Caki2 (cell line): ENCODE data around the gene GAS7. TPM values are rescaled to one million over a fixed set of nuclear protein-coding genes. Genes with fewer than 3 reads are reported as not detected.

Experiments
- DNase-seq: peaks from one replicate; pipeline ENCODE4 v3.0.0-alpha.2; 2015; ENCODE audit warnings: low read depth
- in situ Hi-C: cut with HindIII; loops from 2 replicates; pipeline ENCODE4 v1.10.0; 2016; ENCODE audit warnings: low sequenced_read_pairs, low pct_unique_long_range_greater_than_20kb, mixed read lengths
- total RNA-seq: library from RNA; depleted of rRNA; stranded (reverse); fragments of >200 nt; shearing (Covaris generic); gene quantifications from 2 replicates; pipeline ENCODE4 v1.2.3, GENCODE V29; 2014; ENCODE audit warnings: low replicate concordance

Gene GAS7
- total RNA-seq, 1 experiment from 2014 or later: not detected

GRCh38 chr17:9907883-9908648 lies 290.3 kb downstream of the GAS7 start:
- DNase-seq: no peak
- in situ Hi-C loops: no loop called here

DNA sequence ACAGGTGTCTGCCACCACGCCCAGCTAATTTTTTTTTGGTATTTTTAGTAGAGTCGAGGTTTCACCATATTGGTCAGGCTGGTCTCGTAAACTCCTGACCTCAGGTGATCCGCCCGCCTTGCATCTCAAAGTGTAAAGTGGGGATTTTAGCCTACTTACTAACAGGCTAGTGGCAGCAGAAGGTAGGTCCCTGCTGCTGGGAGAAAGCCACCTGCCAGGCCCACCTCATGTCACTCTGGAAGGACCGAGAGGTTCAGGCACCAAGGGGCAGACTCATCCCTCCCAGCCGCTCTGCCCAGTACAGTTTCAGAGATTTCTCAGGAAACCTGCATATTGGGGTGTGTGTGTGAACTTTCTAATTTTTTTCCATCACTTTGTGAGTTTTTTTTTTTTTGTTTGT lies 291.3 kb downstream of the GAS7 start:
- DNase-seq: no peak
- in situ Hi-C loops: no loop called here

GRCh38 chr17:9906616-9907015 lies 291.8 kb downstream of the GAS7 start:
- in situ Hi-C loops: no loop called here
- no peak for DNase-seq

DNA sequence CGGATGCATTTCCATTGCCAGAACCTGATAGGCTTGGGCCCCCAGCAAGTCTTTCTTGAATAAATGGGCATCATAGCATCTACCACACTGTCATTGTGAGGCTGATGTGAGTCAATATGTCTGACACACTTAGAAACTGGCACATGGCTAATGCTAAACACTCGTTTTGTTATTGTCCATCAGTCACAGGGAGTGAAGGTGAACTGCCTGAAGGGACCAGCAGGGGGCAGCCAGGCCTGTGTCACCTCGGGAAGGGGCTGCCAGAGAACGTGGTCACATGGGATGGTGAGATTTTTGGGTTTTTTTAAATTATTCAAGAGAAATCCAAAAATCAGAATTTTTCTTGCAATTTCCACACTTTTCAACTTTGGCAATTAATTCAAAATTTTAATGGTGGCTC lies 292.5 kb downstream of the GAS7 start:
- in situ Hi-C loops: no loop called here
- DNase-seq: no peak

- in situ Hi-C loops: no loop called here
- no peak for DNase-seq
Observed at GRCh38 chr17:9905078-9905415, 293.4 kb downstream of the GAS7 start, which contains the start of gene RCVRN. TSS of gene RCVRN (minus strand) at chr17:9905271. CDS start at chr17:9905180, 91 bp downstream.

DNA sequence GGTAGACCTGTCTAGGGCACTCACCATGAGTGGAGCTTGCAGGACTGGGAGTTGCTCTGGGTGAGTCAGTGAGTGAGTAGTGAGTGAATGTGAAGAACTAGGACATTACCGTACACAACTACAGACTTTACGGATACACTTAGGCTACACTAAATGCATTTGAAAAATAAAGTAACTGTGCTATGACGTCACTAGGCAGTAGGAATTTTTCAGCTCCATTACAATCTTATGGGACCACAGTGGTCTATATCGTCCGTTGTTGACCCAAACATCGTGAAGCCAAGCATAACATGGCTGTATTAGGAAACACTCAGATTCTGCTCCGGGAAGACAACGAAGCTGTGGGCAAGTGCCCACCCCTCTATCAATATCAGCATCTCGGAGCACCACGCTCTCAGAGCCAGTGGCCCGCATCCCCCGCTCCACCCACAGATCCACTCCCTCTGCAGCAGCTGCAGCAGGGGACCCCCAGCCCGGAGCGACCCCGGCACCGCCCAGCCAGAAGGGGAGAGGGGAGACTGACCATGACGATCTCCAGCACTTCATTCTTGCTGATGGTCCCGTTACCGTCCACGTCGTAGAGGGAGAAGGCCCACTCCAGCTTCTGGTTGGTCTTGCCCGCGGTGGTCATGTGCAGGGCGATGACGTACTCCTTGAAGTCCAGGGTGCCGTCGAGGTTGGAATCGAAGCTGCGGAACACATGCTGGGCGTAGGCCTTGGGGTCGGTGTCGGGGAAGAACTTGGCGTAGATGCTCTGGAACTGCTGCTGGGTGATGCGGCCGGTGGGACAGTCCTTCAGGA lies 293.9 kb downstream of the GAS7 start:
- in situ Hi-C loops: no loop called here
- no peak for DNase-seq

DNA sequence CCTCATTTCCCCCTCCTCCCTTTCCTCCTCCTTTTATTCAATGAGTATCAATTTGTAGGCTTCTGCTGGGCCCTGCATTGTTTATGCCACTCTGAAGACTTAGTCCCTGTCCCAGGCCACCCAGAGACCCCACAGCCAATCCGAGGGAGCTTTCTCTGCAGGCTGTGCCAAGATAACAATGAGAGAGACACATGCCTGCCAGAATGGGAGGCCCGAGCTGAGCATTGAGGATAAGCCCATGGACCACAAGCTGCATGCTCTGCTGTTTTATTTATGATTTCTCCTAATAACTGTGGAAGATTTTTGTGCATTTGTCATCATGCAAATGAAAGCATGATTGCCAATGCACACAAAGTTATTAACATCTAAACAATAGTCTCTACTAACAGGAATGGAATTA lies 296.3 kb downstream of the GAS7 start:
- no peak for DNase-seq
- in situ Hi-C loops: no loop called here

DNA sequence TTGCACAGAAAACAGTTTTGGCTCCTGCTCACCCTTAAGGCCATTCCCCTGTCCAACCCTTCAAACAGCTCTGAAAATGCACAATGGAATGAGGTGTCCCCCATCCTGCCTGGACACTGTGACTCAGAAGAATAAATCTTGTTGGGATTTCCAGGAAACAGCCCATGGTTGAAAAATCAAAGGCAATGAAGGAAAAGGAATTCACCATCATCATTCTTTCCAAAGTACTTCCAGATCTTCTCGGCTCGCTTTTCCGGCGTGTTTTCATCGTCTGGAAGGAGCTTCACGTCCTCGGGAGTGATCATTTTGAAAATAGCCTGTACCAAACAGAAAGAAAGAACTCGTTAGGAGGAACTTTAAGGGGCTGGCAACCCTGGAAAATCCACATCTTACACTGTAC lies 297.6 kb downstream of the GAS7 start:
- DNase-seq: no peak
- in situ Hi-C loops: no loop called here

GRCh38 chr17:9900044-9900594 lies 298.3 kb downstream of the GAS7 start:
- DNase-seq: no peak
- in situ Hi-C loops: no loop called here

GRCh38 chr17:9899280-9900043 lies 298.9 kb downstream of the GAS7 start:
- DNase-seq: no peak
- in situ Hi-C loops: no loop called here

- in situ Hi-C loops: no loop called here
Observed at GRCh38 chr17:9898812-9899211, 299.6 kb downstream of the GAS7 start.

DNA sequence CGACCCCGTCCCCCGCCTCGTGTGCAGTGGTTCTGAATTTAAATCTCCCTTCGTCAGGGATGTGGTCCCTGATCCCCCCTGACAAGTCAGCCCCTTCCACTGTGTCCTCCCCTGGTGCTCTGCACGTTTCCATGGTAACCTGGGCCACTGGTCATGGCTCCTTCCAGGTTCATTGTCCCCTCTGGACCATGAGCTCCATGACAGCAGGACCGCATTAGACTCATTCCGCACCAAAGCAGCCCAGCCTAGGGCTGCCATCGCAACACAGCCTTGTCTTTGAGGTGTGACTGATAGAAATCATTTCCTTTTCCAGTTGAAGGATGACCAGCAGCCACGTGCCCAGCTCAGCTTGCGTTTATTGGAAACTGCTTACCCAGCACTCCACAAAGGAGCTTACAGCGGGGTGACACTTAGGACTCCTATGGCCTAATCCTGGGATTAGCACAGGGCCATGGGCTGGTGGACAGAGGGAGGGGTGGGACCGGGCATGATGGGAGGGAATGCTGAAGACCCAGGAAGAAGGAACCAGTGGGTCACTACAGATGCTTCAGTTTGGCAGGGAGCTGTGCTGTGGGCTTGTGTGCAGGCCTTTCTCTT lies 300.9 kb downstream of the GAS7 start:
- no peak for DNase-seq
- in situ Hi-C loops: no loop called here

More at GRCh38 chr17:9898812-9899211, 299.6 kb downstream of the GAS7 start:
- DNase-seq: no peak

GRCh38 chr17:9895923-9896322 lies 302.5 kb downstream of the GAS7 start:
- in situ Hi-C loops: no loop called here
- no peak for DNase-seq

- DNase-seq: no peak
- in situ Hi-C loops: no loop called here
Observed at GRCh38 chr17:9894231-9894630, 304.2 kb downstream of the GAS7 start.

DNA sequence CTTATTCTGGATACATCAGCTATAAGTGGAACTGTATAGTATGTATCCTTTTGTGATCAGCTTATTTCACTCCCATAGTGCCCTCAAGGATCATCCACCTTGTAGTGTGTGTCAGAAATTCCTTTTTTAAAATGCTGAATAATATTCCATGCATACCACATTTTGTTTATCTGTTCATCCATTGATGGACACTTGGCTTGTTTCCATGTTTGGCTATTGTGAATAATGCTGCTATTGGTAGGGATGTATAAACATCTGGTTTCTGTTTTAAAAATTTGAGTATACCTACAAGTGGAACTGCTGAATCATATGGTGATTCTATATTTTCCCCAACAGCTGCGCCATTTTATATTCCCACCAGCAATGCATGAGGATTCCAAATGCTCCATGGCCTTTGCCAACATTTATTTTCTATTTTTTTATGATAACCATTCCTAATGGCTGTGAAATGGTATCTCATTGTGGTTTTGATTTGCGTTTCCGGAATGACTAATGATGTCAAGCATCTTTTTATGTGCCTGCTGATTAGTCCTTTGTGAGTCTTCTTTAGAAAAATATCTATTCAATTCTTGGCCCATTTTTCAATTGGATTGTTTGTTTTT lies 304.9 kb downstream of the GAS7 start:
- in situ Hi-C loops: no loop called here
- DNase-seq: no peak

DNA sequence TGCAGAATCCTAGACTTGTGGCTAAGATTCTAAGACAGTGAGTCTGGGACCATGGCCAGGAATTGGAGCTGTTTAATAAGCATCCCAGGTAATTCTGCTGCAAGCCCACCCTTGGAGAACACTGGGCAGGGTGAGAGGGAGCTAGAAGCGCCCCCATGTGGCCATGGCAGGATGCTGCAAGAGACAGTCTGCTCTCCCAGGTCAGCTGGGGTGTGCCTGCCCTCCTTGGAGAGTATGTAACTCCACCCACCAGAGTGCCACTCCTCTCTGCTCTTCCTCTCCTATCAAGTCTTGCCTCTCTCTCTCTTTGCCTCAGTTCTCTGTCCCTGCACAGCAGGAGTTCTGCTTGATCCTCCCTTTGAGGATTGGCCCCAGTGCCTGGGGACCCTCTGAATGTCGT lies 308.3 kb downstream of the GAS7 start:
- DNase-seq: peak; percentile 6
- in situ Hi-C loops: no loop called here

DNA sequence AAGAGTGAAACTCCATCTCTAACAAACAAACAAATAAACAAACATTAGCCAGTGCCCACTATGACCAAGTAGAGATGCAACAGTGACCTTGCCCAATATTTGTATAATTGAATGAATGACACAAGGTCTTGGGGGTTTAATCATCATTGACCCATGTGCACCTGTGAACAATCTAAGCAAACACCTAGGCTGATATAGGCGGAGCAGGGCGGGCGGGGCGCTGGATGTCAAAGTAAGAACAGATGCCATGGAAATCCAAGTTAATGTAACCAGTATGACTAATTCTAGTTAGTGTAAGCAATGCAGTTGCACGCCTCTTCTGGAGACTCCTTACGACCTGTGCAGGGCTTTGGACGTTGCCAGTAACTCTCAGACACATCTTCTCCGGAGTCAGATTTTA lies 310.9 kb downstream of the GAS7 start:
- in situ Hi-C loops: no loop called here

More for the DNA sequence above, 310.9 kb downstream of the GAS7 start:
- no peak for DNase-seq
